GM18526 (cell line): Measurements from ENCODE around the gene STK4.

Experiments
- POLR2A ChIP-seq: IDR thresholded peaks from 3 replicates; pipeline ENCODE4 v1.6.1; 2011; ENCODE audit not compliant: insufficient read length; ENCODE audit errors: extremely low read depth

The STK4 gene

GRCh38 chr20:45028424-45029136, 62.3 kb downstream of the STK4 start:
- no peak for TF ChIP-seq POLR2A

- TF ChIP-seq POLR2A = no peak
These were observed 63.6 kb downstream of the STK4 start for GRCh38 chr20:45029884-45030283.

- TF ChIP-seq POLR2A = no peak
These were observed 66.0 kb downstream of the STK4 start for GRCh38 chr20:45032276-45032675.

GRCh38 chr20:45032781-45033180, 66.5 kb downstream of the STK4 start:
- no peak for TF ChIP-seq POLR2A

- TF ChIP-seq POLR2A = no peak
These were observed 68.1 kb downstream of the STK4 start for GRCh38 chr20:45034436-45034835.

- TF ChIP-seq POLR2A = no peak
These were observed 69.9 kb downstream of the STK4 start for GRCh38 chr20:45036044-45036755.

- TF ChIP-seq POLR2A = no peak
These were observed 70.7 kb downstream of the STK4 start for GRCh38 chr20:45037050-45037449.

- TF ChIP-seq POLR2A = no peak
These were observed 71.3 kb downstream of the STK4 start for GRCh38 chr20:45037635-45038034.

GRCh38 chr20:45038745-45039474, 72.6 kb downstream of the STK4 start:
- no peak for TF ChIP-seq POLR2A

- TF ChIP-seq POLR2A = no peak
These were observed 73.1 kb downstream of the STK4 start for GRCh38 chr20:45039475-45039820.

- no peak for TF ChIP-seq POLR2A
These were observed 75.4 kb downstream of the STK4 start for GRCh38 chr20:45041464-45042337.

- no peak for TF ChIP-seq POLR2A
These were observed 76.7 kb downstream of the STK4 start for GRCh38 chr20:45042978-45043377.

- no peak for TF ChIP-seq POLR2A
These were observed 77.8 kb downstream of the STK4 start for GRCh38 chr20:45044084-45044573.

- TF ChIP-seq POLR2A = no peak
These were observed 78.3 kb downstream of the STK4 start for GRCh38 chr20:45044601-45045000.

GRCh38 chr20:45047581-45048119, 81.3 kb downstream of the STK4 start:
- TF ChIP-seq POLR2A = no peak
